Measurements from ENCODE around the gene ZNF653. TPM values are rescaled to one million over a fixed set of nuclear protein-coding genes. Genes with fewer than 3 reads are reported as not detected.
A peak's percentile ranks its signal among the peaks of the same experiment; 100 is the strongest.

The ZNF653 gene
- total and polyA plus RNA-seq, 2 donors (not counting 1 experiment from before 2014, with no cell fraction given), result 24.2 to 26.2 TPM

- no peaks in the 10 kb centered on the region for H4K20me1 ChIP-seq (ENCODE audit: control insufficient read depth, insufficient read depth, low read length, poor library complexity, severe bottlenecking)
- 45% methylated on average over 14 of the region's 19 CpGs for WGBS (ENCODE audit: insufficient coverage)
- ATAC-seq (ENCODE audit: low read depth) (no peak), DNase-seq (peak; percentile 52)
- peaks cover 0 to 22% (median 0%) of the 10 kb centered on the region in 3 donors for H3K9me3 ChIP-seq (ENCODE audit: control extremely low read depth in 1 of 3, control insufficient read depth in 2 of 3, insufficient read depth in 1 of 3, low read length in 2 of 3)
- POLR2A ChIA-PET, result no interaction called here
- Mint-ChIP-seq H3K4me3 (peak overlapping the region; percentile 24), H3K9me3 (ENCODE audit: insufficient read depth) (no peaks in the 10 kb centered on the region), H3K4me1 (peaks cover 25% of the 10 kb centered on the region), H3K27me3 (peaks cover 40% of the 10 kb centered on the region), H3K27ac (no peak overlapping the region)
- TF ChIP-seq, protein P1, sequence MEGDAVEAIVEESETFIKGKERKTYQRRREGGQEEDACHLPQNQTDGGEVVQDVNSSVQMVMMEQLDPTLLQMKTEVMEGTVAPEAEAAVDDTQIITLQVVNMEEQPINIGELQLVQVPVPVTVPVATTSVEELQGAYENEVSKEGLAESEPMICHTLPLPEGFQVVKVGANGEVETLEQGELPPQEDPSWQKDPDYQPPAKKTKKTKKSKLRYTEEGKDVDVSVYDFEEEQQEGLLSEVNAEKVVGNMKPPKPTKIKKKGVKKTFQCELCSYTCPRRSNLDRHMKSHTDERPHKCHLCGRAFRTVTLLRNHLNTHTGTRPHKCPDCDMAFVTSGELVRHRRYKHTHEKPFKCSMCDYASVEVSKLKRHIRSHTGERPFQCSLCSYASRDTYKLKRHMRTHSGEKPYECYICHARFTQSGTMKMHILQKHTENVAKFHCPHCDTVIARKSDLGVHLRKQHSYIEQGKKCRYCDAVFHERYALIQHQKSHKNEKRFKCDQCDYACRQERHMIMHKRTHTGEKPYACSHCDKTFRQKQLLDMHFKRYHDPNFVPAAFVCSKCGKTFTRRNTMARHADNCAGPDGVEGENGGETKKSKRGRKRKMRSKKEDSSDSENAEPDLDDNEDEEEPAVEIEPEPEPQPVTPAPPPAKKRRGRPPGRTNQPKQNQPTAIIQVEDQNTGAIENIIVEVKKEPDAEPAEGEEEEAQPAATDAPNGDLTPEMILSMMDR (IDR thresholded peaks at IDR 0.05), result no peak
- no peak for TF ChIP-seq EZH2 (IDR thresholded peaks at IDR 0.05; ENCODE audit: borderline replicate concordance, insufficient read depth, low read depth, low read length, poor library complexity, severe bottlenecking)
- H3K79me2 ChIP-seq (ENCODE audit: control insufficient read depth, insufficient read depth, low read length), result no peaks in the 10 kb centered on the region
- H3K36me3 ChIP-seq (replicated peaks in 1 of 2; ENCODE audit: control extremely low read depth in 1 of 2, control insufficient read depth in 1 of 2, extremely low read depth in 1 of 2, insufficient read depth in 2 of 2, low read length in 1 of 2), result peaks cover 0 to 2% of the 10 kb centered on the region in 2 experiments
- peaks cover 0 to 46% (median 25%) of the 10 kb centered on the region in 4 experiments for H3K27me3 ChIP-seq (replicated peaks in 1 of 4; ENCODE audit: control extremely low read depth in 1 of 4, control insufficient read depth in 3 of 4, insufficient read depth in 4 of 4, low read length in 3 of 4)
- H3K4me3 ChIP-seq (ENCODE audit: control extremely low read depth in 1 of 5, extremely low read depth in 1 of 5, insufficient read depth in 1 of 5, low read depth in 2 of 5, low read length in 4 of 5), result no peak overlapping the region
- no peak overlapping the region for H3K9ac ChIP-seq (ENCODE audit: low read length)
- H3K4me1 ChIP-seq (ENCODE audit: control insufficient read depth in 2 of 2, insufficient read depth in 2 of 2, low read length in 2 of 2), result peaks cover 37 to 42% of the 10 kb centered on the region in 2 donors
- intact Hi-C loops (cut with micrococcal nuclease), result no loop called here
- H2AFZ ChIP-seq (ENCODE audit: insufficient read depth, low read depth, low read length, poor library complexity, severe bottlenecking), result no peak overlapping the region
- H3K4me2 ChIP-seq (replicated peaks; ENCODE audit: low read depth, low read length, poor library complexity, severe bottlenecking), result peak overlapping the region; percentile 89
- H3K27ac ChIP-seq (ENCODE audit: low read length in 2 of 2), result no peak overlapping the region
- CTCF ChIA-PET, result interaction anchor here (1.2 kb wide), 1 partner anchor 98 kb away, joined by 3 read pairs; no protein-coding TSS in a partner anchor
These were observed 27.2 kb downstream of the ZNF653 start for GRCh38 chr19:11478167-11479089.

GRCh38 chr19:11475861-11476260, 29.8 kb downstream of the ZNF653 start:
- intact Hi-C loops (cut with micrococcal nuclease), result no loop called here
- no peak overlapping the region for H2AFZ ChIP-seq (ENCODE audit: insufficient read depth, low read depth, low read length, poor library complexity, severe bottlenecking)
- ChIA-PET CTCF (interaction anchor here (0.6 to 0.7 kb wide), 3 partner anchors 70 to 400 kb away, joined by 3 to 5 read pairs (median 4); no protein-coding TSS in a partner anchor), POLR2A (no interaction called here)
- no peak for ATAC-seq (ENCODE audit: low read depth)
- peaks cover 13 to 20% of the 10 kb centered on the region in 2 donors for H3K4me1 ChIP-seq (ENCODE audit: control insufficient read depth in 2 of 2, insufficient read depth in 2 of 2, low read length in 2 of 2)
- no peak for TF ChIP-seq EZH2 (IDR thresholded peaks at IDR 0.05; ENCODE audit: borderline replicate concordance, insufficient read depth, low read depth, low read length, poor library complexity, severe bottlenecking)
- TF ChIP-seq, protein P1 (IDR thresholded peaks at IDR 0.05), result no peak
- H3K9ac ChIP-seq (ENCODE audit: low read length), result no peak overlapping the region
- no peaks in the 10 kb centered on the region for H3K79me2 ChIP-seq (ENCODE audit: control insufficient read depth, insufficient read depth, low read length)
- peaks cover 0 to 32% (median 10%) of the 10 kb centered on the region in 4 experiments for H3K27me3 ChIP-seq (replicated peaks in 1 of 4; ENCODE audit: control extremely low read depth in 1 of 4, control insufficient read depth in 3 of 4, insufficient read depth in 4 of 4, low read length in 3 of 4)
- H3K27ac ChIP-seq (ENCODE audit: low read length in 2 of 2), result no peak overlapping the region
- H3K27ac Mint-ChIP-seq, result no peak overlapping the region
- H4K20me1 ChIP-seq (ENCODE audit: control insufficient read depth, insufficient read depth, low read length, poor library complexity, severe bottlenecking), result no peaks in the 10 kb centered on the region
- H3K27me3 Mint-ChIP-seq, result peaks cover 23% of the 10 kb centered on the region
- H3K36me3 ChIP-seq (replicated peaks in 1 of 2; ENCODE audit: control extremely low read depth in 1 of 2, control insufficient read depth in 1 of 2, extremely low read depth in 1 of 2, insufficient read depth in 2 of 2, low read length in 1 of 2), result no peaks in the 10 kb centered on the region
- H3K4me1 Mint-ChIP-seq, result peaks cover 9% of the 10 kb centered on the region
- H3K9me3 Mint-ChIP-seq (ENCODE audit: insufficient read depth), result no peaks in the 10 kb centered on the region
- 96% methylated on average over 3 of the region's 8 CpGs for WGBS (ENCODE audit: insufficient coverage)
- H3K4me3 Mint-ChIP-seq, result no peak overlapping the region
- H3K4me2 ChIP-seq (replicated peaks; ENCODE audit: low read depth, low read length, poor library complexity, severe bottlenecking), result no peak overlapping the region
- H3K4me3 ChIP-seq (ENCODE audit: control extremely low read depth in 1 of 5, extremely low read depth in 1 of 5, insufficient read depth in 1 of 5, low read depth in 2 of 5, low read length in 4 of 5), result no peak overlapping the region
- no peak for DNase-seq
- peaks cover 0 to 6% (median 0%) of the 10 kb centered on the region in 3 donors for H3K9me3 ChIP-seq (ENCODE audit: control extremely low read depth in 1 of 3, control insufficient read depth in 2 of 3, insufficient read depth in 1 of 3, low read length in 2 of 3)
